Caki2 (cell line): ENCODE results near the gene TRIM77. TPM values are rescaled to one million over a fixed set of nuclear protein-coding genes. Genes with fewer than 3 reads are reported as not detected.
"Not testable (repeated sequence)": the region's sequence is repeated elsewhere in the genome, so short reads cannot be mapped to it uniquely, and the experiment has no call there.

Experiments used
- DNase-seq: peaks from one replicate; pipeline ENCODE4 v3.0.0-alpha.2; 2015; ENCODE audit warnings: low read depth
- in situ Hi-C: cut with HindIII; loops from 2 replicates; pipeline ENCODE4 v1.10.0; 2016; ENCODE audit warnings: low sequenced_read_pairs, low pct_unique_long_range_greater_than_20kb, mixed read lengths
- total RNA-seq: library from RNA; depleted of rRNA; stranded (reverse); fragments of >200 nt; shearing (Covaris generic); gene quantifications from 2 replicates; pipeline ENCODE4 v1.2.3, GENCODE V29; 2014; ENCODE audit warnings: low replicate concordance; rRNA removed

The TRIM77 gene
- not detected in 2 replicates for total RNA-seq

- DNase-seq, in situ Hi-C loops: not testable (repeated sequence)
Observed at GRCh38 chr11:89709999-89710398, at the start of gene TRIM77. TSS of gene TRIM77 (plus strand) at chr11:89710299. CDS start at chr11:89710299, 0 bp downstream.

GRCh38 chr11:89667001-89667400, 43.1 kb upstream of the TRIM77 start:
- in situ Hi-C loops = no loop called here
- DNase-seq = no peak

- DNase-seq, in situ Hi-C loops: not testable (repeated sequence)
Observed at GRCh38 chr11:89668158-89668557, 41.9 kb upstream of the TRIM77 start.

GRCh38 chr11:89669586-89669985, 40.5 kb upstream of the TRIM77 start:
- in situ Hi-C loops, DNase-seq: not testable (repeated sequence)

- DNase-seq, in situ Hi-C loops: not testable (repeated sequence)
Observed at GRCh38 chr11:89669993-89670669, 40.0 kb upstream of the TRIM77 start.

GRCh38 chr11:89672547-89672946, 37.6 kb upstream of the TRIM77 start:
- DNase-seq, in situ Hi-C loops: not testable (repeated sequence)

- in situ Hi-C loops, DNase-seq: not testable (repeated sequence)
Observed at GRCh38 chr11:89673380-89673779, 36.7 kb upstream of the TRIM77 start.

- in situ Hi-C loops, DNase-seq: not testable (repeated sequence)
Observed at GRCh38 chr11:89675383-89675782, 34.7 kb upstream of the TRIM77 start.

GRCh38 chr11:89675948-89676347, 34.2 kb upstream of the TRIM77 start:
- in situ Hi-C loops, DNase-seq: not testable (repeated sequence)

- DNase-seq, in situ Hi-C loops: not testable (repeated sequence)
Observed at GRCh38 chr11:89707080-89707479, 3.0 kb upstream of the TRIM77 start.

GRCh38 chr11:89724866-89725498, 14.9 kb downstream of the TRIM77 start:
- in situ Hi-C loops, DNase-seq: not testable (repeated sequence)

GRCh38 chr11:89730215-89730614, 20.1 kb downstream of the TRIM77 start:
- in situ Hi-C loops, DNase-seq: not testable (repeated sequence)

GRCh38 chr11:89736566-89736965, 26.5 kb downstream of the TRIM77 start:
- DNase-seq = no peak
- in situ Hi-C loops = no loop called here

- in situ Hi-C loops = no loop called here
- DNase-seq = no peak
Observed at GRCh38 chr11:89737116-89737515, 27.0 kb downstream of the TRIM77 start.

- DNase-seq, in situ Hi-C loops: not testable (repeated sequence)
Observed at GRCh38 chr11:89741406-89741805, 31.3 kb downstream of the TRIM77 start.

GRCh38 chr11:89744158-89744557, 34.1 kb downstream of the TRIM77 start:
- DNase-seq, in situ Hi-C loops: not testable (repeated sequence)

GRCh38 chr11:89750822-89751221, 40.7 kb downstream of the TRIM77 start:
- DNase-seq, in situ Hi-C loops: not testable (repeated sequence)
